Sigmoid colon (tissue), 7 donors: ENCODE results near the gene GSDMA. TPM values are rescaled to one million over a fixed set of nuclear protein-coding genes. Genes with fewer than 3 reads are reported as not detected.

Experiments
- DNase-seq: peaks from one replicate; pipeline ENCODE4 v3.0.0-alpha.2; 2019
- H3K27ac ChIP-seq, 4 donors: fragments of 200-600 bp; sonication (generic); one replicate each; pipeline ENCODE4 v1.5.1; 2016 to 2019; ENCODE audit warnings: mild to moderate bottlenecking in 1 of 4
- H3K27me3 ChIP-seq, 3 donors: fragments of 200-600 bp; sonication (generic); one replicate each; pipeline ENCODE4 v1.5.1; 2019; ENCODE audit warnings: mild to moderate bottlenecking in 1 of 3
- H3K36me3 ChIP-seq, 4 donors: fragments of 200-600 bp; sonication (generic); one replicate each; pipeline ENCODE4 v1.5.1; 2016 to 2019
- H3K4me1 ChIP-seq, 4 donors: fragments of 200-600 bp; sonication (generic); one replicate each; pipeline ENCODE4 v1.5.1; 2017 to 2019
- H3K4me3 ChIP-seq, 4 donors: fragments of 200-600 bp; sonication (generic); one replicate each; pipeline ENCODE4 v1.5.1; 2017 to 2019; ENCODE audit warnings: mild to moderate bottlenecking in 2 of 4, moderate library complexity in 1 of 4
- H3K9me3 ChIP-seq, 4 donors: fragments of 200-600 bp in 3 of 4; sonication (generic) in 3 of 4; one replicate each; pipeline versions ENCODE4 v1.5.1 to v1.6.1; 2013 to 2019
- EP300 ChIP-seq, 4 donors: sonication (generic); formaldehyde crosslinking; IDR thresholded peaks; one replicate each; pipeline ENCODE4 v1.6.1; 2017; ENCODE audit warnings: antibody characterized with exemption in 4 of 4
- POLR2A ChIP-seq, 2 donors: fragments of 450-650 bp; IDR thresholded peaks; one replicate each; pipeline ENCODE4 v1.6.1; 2016; ENCODE audit warnings: antibody characterized with exemption in 2 of 2, mild to moderate bottlenecking in 2 of 2, moderate library complexity in 2 of 2
- POLR2AphosphoS5 ChIP-seq, 4 donors: sonication (generic); formaldehyde crosslinking; IDR thresholded peaks; one replicate each; pipeline ENCODE4 v1.6.1; 2017; ENCODE audit warnings: antibody characterized with exemption in 4 of 4
- WGBS, 2 donors: extraction: QIAGEN DNeasy Blood & Tissue Kit; methylation state at CpG; one replicate each; pipeline ENCODE4 v1.1.7; 2013; 5-methylcytosine and 5-hydroxymethylcytosine counted together
- intact Hi-C: fragments of 100-400 bp; cut with DNase I; formaldehyde crosslinking; loops from one replicate; pipeline ENCODE4 v1.15.1; 2023
- polyA plus RNA-seq, 3 donors: library from polyadenylated mRNA; stranded (reverse); fragments of 200-250 nt; gene quantifications; one replicate each; pipeline ENCODE4 v1.2.3, GENCODE V29; 2013
- total RNA-seq, 4 donors: library from RNA; depleted of rRNA; stranded (reverse); fragments of >200 nt; gene quantifications; one replicate each; pipeline ENCODE4 v1.1.0, GENCODE V29; 2016
- TF ChIP-seq, protein P1 (sequence below), 4 experiments: fragments of 450-650 bp in 3 of 4; fragments of 200-600 bp in 1 of 4; IDR thresholded peaks; one replicate each; pipeline ENCODE4 v1.5.1; 2016 to 2019; ENCODE audit warnings: antibody characterized with exemption in 4 of 4, mild to moderate bottlenecking in 3 of 4, moderate library complexity in 2 of 4
- donor health status: healthy with polysubstance abuse.
- donor health status: Bipolar disorder and iron deficiency.
- donor health status: healthy.

Gene GSDMA
- total and polyA plus RNA-seq, 7 donors, result 0.29 to 1.3 (median 0.60) TPM; not detected in 4

DNA sequence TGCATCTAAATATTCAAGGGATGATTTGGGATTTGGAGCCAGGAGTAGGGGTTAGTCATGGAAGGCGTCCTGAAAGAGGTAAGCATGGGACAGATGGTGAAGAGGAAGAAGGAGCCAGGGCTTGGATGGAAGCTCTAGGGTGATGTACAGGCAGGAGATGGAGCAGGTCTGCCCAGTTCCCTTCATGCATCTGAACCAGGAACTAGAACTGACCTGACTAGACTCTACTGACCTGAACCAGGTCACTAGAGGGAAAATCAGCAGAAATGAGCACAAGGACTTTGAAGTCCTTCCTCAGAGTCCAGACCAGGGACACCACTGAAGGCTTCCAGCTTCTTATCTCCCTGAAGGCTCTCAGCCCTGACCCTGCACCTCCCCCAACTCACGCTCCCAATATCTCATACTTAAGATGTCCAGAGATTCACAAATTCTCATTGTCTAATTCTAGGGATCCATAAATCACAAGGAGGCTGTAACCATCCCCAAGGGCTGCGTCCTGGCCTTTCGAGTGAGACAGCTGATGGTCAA lies 8.3 kb downstream of the GSDMA start:
- no peak overlapping the region for H3K27ac ChIP-seq
- H3K27me3 ChIP-seq, result peaks cover 0 to 7% (median 0%) of the 10 kb centered on the region in 3 donors
- no peaks in the 10 kb centered on the region for H3K4me1 ChIP-seq
- H3K36me3 ChIP-seq, result no peaks in the 10 kb centered on the region
- no peaks in the 10 kb centered on the region for H3K9me3 ChIP-seq
- no peak for DNase-seq
- H3K4me3 ChIP-seq, result no peak overlapping the region
- intact Hi-C loops, result loop anchor here (10.0 kb wide), 1 partner anchor 346 kb away; the partner anchor contains the start of gene PPP1R1B
- TF ChIP-seq POLR2AphosphoS5 (IDR thresholded peaks at IDR 0.05) (no peak), EP300 (IDR thresholded peaks at IDR 0.05) (no peak)
- 90 to 96% methylated on average over 4 of the region's 4 CpGs for WGBS, 2 donors

DNA sequence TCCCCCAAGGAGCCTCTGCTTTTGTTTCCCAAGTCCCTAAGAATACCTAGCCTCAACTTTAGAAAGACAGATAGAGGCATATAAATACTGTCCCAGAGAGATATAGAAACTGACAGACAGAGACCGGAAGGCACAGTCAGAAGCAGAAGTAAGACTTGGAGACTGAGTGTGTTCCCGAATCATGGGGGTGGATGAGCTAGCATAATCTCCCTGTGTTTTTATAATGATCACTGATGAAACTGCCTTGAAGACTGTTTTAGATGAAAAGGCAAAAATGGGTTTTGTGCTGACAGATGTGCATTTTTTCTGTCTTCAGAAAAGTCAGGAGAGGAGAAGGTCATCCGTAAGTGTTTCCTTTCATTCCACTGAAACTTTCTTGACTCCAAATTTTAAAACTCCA lies 9.5 kb downstream of the GSDMA start:
- H3K9me3 ChIP-seq, result no peaks in the 10 kb centered on the region
- TF ChIP-seq POLR2AphosphoS5 (IDR thresholded peaks at IDR 0.05) (no peak), POLR2A (IDR thresholded peaks at IDR 0.05) (no peak), EP300 (IDR thresholded peaks at IDR 0.05) (no peak)
- TF ChIP-seq, protein P1, sequence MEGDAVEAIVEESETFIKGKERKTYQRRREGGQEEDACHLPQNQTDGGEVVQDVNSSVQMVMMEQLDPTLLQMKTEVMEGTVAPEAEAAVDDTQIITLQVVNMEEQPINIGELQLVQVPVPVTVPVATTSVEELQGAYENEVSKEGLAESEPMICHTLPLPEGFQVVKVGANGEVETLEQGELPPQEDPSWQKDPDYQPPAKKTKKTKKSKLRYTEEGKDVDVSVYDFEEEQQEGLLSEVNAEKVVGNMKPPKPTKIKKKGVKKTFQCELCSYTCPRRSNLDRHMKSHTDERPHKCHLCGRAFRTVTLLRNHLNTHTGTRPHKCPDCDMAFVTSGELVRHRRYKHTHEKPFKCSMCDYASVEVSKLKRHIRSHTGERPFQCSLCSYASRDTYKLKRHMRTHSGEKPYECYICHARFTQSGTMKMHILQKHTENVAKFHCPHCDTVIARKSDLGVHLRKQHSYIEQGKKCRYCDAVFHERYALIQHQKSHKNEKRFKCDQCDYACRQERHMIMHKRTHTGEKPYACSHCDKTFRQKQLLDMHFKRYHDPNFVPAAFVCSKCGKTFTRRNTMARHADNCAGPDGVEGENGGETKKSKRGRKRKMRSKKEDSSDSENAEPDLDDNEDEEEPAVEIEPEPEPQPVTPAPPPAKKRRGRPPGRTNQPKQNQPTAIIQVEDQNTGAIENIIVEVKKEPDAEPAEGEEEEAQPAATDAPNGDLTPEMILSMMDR (IDR thresholded peaks at IDR 0.05), result no peak
- 49 to 53% methylated on average over 3 of the region's 3 CpGs for WGBS, 2 donors
- no peaks in the 10 kb centered on the region for H3K4me1 ChIP-seq
- H3K27ac ChIP-seq, result no peak overlapping the region
- H3K36me3 ChIP-seq, result no peaks in the 10 kb centered on the region
- intact Hi-C loops, result loop anchor here (10.0 kb wide), 1 partner anchor 347 kb away; the partner anchor contains the start of gene PPP1R1B
- no peak for DNase-seq
- H3K27me3 ChIP-seq, result peaks cover 0 to 7% (median 0%) of the 10 kb centered on the region in 3 donors
- no peak overlapping the region for H3K4me3 ChIP-seq

DNA sequence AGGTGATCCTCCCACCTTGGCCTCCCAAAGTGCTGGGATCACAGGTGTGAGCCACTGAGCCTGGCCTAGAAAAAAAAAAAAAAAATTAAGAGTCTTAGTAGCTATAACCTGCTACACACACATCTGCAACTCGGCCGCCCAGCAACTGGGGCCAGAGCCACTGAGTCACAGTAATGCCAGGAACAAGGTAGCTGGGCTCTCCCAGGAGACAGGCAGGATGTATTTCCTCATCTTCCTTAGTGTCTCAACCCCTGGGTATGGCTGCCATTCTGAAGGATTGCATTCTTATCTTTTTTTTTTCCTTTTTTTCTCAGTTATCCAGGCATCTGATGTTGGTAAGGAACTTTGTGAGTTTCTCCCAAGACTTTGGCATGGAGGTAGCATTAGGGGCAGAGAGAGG lies 10.7 kb downstream of the GSDMA start:
- H3K4me1 ChIP-seq, result no peaks in the 10 kb centered on the region
- no peak overlapping the region for H3K27ac ChIP-seq
- no peaks in the 10 kb centered on the region for H3K36me3 ChIP-seq
- TF ChIP-seq, protein P1 (IDR thresholded peaks at IDR 0.05), result no peak
- no peak for TF ChIP-seq EP300 (IDR thresholded peaks at IDR 0.05)
- TF ChIP-seq POLR2AphosphoS5 (IDR thresholded peaks at IDR 0.05), result no peak
- TF ChIP-seq POLR2A (IDR thresholded peaks at IDR 0.05), result no peak
- 89 to 94% methylated on average over 2 of the region's 2 CpGs for WGBS, 2 donors
- H3K9me3 ChIP-seq, result no peaks in the 10 kb centered on the region
- peaks cover 0 to 7% (median 0%) of the 10 kb centered on the region in 3 donors for H3K27me3 ChIP-seq
- H3K4me3 ChIP-seq, result no peak overlapping the region
- intact Hi-C loops, result loop anchor here (10.0 kb wide), 1 partner anchor 349 kb away; the partner anchor contains the start of gene PPP1R1B
- DNase-seq, result no peak

DNA sequence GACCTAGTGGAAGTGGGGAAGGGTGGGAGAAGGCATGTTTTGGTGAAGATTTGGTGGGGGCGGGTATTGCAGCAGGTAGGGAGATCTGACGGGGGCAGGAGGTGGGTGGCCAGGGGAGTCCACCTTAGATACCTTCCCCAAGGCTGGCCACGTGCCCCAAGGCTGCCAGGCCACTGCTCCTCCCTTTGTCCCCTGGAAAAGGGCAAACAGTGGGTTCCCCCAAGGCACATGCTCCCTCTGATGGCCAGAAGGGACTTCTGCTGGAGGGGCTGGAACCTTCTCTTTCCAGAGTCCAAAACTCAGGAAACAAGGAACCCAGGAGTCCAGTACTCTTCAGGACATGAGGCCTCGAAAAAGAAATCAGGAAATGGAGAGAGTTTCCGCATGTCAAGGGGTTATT lies 11.6 kb downstream of the GSDMA start:
- no peak for DNase-seq
- Histone ChIP-seq H3K27me3 (peaks cover 0 to 7% (median 0%) of the 10 kb centered on the region in 3 donors), H3K36me3 (no peaks in the 10 kb centered on the region), H3K4me1 (peaks cover 0 to 7% (median 2%) of the 10 kb centered on the region in 4 donors), H3K27ac (no peak overlapping the region), H3K4me3 (no peak overlapping the region), H3K9me3 (no peaks in the 10 kb centered on the region)
- 82 to 83% methylated on average over 5 of the region's 5 CpGs for WGBS, 2 donors
- intact Hi-C loops, result loop anchor here (10.0 kb wide), 1 partner anchor 350 kb away; the partner anchor contains the start of gene PPP1R1B
- TF ChIP-seq POLR2A (IDR thresholded peaks at IDR 0.05), result no peak
- no peak for TF ChIP-seq POLR2AphosphoS5 (IDR thresholded peaks at IDR 0.05)
- TF ChIP-seq EP300 (IDR thresholded peaks at IDR 0.05), result no peak
- TF ChIP-seq, protein P1 (IDR thresholded peaks at IDR 0.05), result no peak

DNA sequence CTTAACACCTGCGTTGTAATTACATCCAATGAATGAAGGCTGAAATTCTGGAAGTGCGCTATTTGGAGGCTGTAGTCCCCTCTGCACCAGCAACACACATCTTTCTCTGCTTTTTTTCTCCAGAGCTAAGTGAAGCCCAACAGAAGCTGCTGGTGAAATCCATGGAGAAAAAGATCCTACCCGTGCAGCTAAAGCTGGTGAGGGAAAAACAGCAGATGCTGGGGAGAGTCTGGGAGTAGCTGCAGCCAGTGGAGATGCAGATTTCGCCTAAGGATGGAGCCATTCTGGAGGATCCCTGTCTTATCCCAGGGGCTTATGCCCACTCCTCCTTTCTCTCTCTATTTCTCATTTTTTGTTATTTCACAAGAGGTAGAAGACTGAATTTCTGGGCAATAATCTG lies 13.0 kb downstream of the GSDMA start:
- TF ChIP-seq POLR2A (IDR thresholded peaks at IDR 0.05), result no peak
- no peak for TF ChIP-seq EP300 (IDR thresholded peaks at IDR 0.05)
- no peak for TF ChIP-seq POLR2AphosphoS5 (IDR thresholded peaks at IDR 0.05)
- TF ChIP-seq, protein P1 (IDR thresholded peaks at IDR 0.05), result no peak
- intact Hi-C loops, result loop anchor here (10.0 kb wide), 1 partner anchor 351 kb away; the partner anchor contains the start of gene PPP1R1B
- WGBS, 2 donors, result 74 to 80% methylated on average over 4 of the region's 4 CpGs
- H3K27ac ChIP-seq, result no peak overlapping the region
- H3K36me3 ChIP-seq, result no peaks in the 10 kb centered on the region
- no peak for DNase-seq
- no peaks in the 10 kb centered on the region for H3K9me3 ChIP-seq
- peaks cover 0 to 3% (median 0%) of the 10 kb centered on the region in 3 donors for H3K27me3 ChIP-seq
- no peak overlapping the region for H3K4me3 ChIP-seq
- H3K4me1 ChIP-seq, result peaks cover 0 to 15% (median 8%) of the 10 kb centered on the region in 4 donors
